Colonic mucosa (tissue), 4 donors: Measurements from ENCODE around the gene C17orf114.

Source experiments
- DNase-seq: peaks from one replicate; pipeline ENCODE4 v3.0.0-alpha.2; 2020
- H3K27ac ChIP-seq: fragments of 200-600 bp; one replicate; pipeline ENCODE4 v1.8.0; 2021
- H3K27me3 ChIP-seq: fragments of 200-600 bp; one replicate; pipeline ENCODE4 v1.8.0; 2021
- H3K36me3 ChIP-seq: fragments of 200-600 bp; one replicate; pipeline ENCODE4 v1.8.0; 2021
- H3K4me1 ChIP-seq: fragments of 200-600 bp; one replicate; pipeline ENCODE4 v1.8.0; 2021; ENCODE audit warnings: mild to moderate bottlenecking
- H3K4me3 ChIP-seq: fragments of 200-600 bp; one replicate; pipeline ENCODE4 v1.8.0; 2021
- H3K9ac ChIP-seq, 2 donors: one replicate each; pipeline ENCODE4 v1.7.0; 2013; ENCODE audit warnings: control low read depth in 2 of 2, low read depth in 2 of 2, low read length in 2 of 2
- H3K9me3 ChIP-seq: fragments of 200-600 bp; one replicate; pipeline ENCODE4 v1.8.0; 2021
- intact Hi-C: fragments of 100-400 bp; cut with DNase I; formaldehyde crosslinking; loops from one replicate; pipeline ENCODE4 v1.14.1; 2022
- TF ChIP-seq, protein P1 (sequence below): fragments of 200-600 bp; IDR thresholded peaks from one replicate; pipeline ENCODE4 v1.8.0; 2022; ENCODE audit warnings: antibody characterized with exemption, mild to moderate bottlenecking
- donor health status: healthy.
- donor health status: DM: no; HTN: no; CAD: no.
- donor health status: DM: no; HTN: no; CAD: no.

The C17orf114 gene

DNA sequence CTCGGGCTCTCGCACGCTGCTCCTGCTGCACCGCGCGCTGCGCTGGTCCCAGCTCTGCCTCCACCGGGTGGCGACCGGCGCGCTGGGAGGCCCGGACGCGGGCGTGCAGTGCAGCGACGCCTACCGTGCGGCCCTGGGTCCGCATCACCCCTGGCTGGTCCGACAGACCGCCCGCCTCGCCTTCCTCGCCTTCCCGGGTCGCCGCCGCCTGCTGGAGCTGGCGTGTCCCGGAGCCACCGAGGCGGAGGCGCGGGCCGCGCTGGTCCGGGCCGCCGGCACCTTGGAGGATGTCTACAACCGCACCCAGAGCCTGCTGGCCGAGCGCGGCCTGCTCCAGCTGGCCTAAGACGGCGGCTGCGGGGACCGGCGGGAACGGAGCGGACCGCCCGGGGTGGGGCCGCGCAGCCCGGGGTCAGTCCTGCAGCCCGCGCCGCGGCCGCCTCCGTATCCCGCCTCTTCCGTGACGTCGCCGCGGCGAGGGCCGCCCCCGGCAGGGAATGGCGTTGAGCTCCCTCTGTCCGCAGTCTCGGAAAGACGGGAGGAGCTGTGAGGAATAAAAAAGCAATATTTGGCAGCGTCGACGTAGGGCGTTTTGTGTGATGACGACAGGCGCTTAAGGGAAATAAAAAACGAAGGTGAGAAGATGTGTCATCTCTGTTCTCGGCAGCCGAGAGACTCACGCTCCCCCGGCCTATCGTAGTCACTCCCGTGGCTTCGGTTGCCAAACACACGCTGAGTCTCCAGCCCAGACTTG, 12.0 kb downstream of the C17orf114 start:
- no peaks in the 10 kb centered on the region for H3K4me1 ChIP-seq
- TF ChIP-seq, protein P1, sequence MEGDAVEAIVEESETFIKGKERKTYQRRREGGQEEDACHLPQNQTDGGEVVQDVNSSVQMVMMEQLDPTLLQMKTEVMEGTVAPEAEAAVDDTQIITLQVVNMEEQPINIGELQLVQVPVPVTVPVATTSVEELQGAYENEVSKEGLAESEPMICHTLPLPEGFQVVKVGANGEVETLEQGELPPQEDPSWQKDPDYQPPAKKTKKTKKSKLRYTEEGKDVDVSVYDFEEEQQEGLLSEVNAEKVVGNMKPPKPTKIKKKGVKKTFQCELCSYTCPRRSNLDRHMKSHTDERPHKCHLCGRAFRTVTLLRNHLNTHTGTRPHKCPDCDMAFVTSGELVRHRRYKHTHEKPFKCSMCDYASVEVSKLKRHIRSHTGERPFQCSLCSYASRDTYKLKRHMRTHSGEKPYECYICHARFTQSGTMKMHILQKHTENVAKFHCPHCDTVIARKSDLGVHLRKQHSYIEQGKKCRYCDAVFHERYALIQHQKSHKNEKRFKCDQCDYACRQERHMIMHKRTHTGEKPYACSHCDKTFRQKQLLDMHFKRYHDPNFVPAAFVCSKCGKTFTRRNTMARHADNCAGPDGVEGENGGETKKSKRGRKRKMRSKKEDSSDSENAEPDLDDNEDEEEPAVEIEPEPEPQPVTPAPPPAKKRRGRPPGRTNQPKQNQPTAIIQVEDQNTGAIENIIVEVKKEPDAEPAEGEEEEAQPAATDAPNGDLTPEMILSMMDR, result peak; percentile 74
- intact Hi-C loops, result loop anchor here (2.0 to 5.0 kb wide), 2 partner anchors 58 to 99 kb away; partner anchors contain the start of gene MED11
- H3K9me3 ChIP-seq, result no peaks in the 10 kb centered on the region
- H3K27ac ChIP-seq, result peak overlapping the region; percentile 94
- peak overlapping the region; percentile 58 for H3K4me3 ChIP-seq
- DNase-seq, result peak; percentile 92
- H3K36me3 ChIP-seq, result no peaks in the 10 kb centered on the region
- H3K27me3 ChIP-seq, result peaks cover 5% of the 10 kb centered on the region
- H3K9ac ChIP-seq, result peak overlapping the region; percentile 77 to 82

DNA sequence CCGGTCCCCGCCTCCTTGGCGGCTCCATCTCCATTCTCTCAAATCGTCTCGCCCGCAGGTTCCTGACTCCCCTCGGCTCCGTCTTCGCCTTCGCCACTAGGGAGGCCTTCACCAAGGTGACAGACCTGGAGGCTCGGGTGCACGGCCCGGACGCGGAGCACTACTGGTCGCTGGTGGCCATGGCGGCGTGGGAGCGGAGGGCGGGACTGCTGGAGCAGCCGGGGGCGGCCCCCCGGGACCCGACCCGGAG, 12.5 kb downstream of the C17orf114 start:
- H3K9me3 ChIP-seq, result no peaks in the 10 kb centered on the region
- peak overlapping the region; percentile 58 for H3K4me3 ChIP-seq
- no peaks in the 10 kb centered on the region for H3K4me1 ChIP-seq
- no peak for DNase-seq
- peak overlapping the region; percentile 94 for H3K27ac ChIP-seq
- TF ChIP-seq, protein P1, result no peak
- H3K27me3 ChIP-seq, result peaks cover 5% of the 10 kb centered on the region
- no peaks in the 10 kb centered on the region for H3K36me3 ChIP-seq
- intact Hi-C loops, result loop anchor here (2.0 to 5.0 kb wide), 2 partner anchors 57 to 99 kb away; partner anchors contain the start of gene MED11
- peak overlapping the region; percentile 77 to 82 for H3K9ac ChIP-seq

DNA sequence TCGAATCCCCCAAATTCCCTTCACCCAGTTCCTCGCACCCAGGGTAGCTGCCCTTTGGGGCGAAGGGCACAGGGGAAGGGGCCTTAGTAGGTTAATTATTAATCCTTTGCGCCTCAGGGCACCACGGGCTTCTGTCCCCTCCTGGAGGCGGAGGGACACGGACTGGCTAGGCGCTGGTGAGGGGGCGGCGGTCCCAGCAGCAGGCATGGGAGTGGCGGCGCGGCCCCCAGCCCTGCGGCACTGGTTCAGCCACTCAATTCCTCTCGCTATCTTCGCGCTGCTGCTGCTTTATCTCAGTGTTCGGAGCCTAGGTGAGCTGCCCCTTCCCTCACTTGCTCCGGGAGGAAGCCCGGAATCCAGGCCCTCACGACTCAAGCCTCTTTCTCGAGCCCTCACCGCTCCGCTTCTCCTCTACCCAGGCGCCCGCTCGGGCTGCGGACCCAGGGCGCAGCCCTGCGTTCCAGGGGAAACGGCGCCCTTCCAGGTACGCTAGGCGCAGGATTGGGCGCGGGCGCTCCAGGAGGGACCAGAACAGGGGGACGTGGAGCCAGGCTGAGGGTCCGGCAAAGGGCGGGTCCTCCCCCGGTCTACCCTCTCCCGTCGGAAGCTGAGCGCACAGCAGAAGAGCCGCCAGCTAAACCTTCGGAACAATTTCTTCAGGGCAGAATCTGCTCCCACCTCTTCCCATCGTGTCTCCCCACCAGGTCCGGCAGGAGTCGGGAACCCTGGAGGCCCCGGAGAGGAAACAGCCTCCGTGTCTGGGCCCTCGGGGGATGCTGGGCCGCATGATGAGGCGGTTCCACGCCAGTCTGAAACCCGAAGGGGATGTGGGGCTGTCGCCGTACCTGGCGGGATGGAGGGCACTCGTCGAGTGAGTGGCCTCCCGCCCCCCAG, 13.1 kb downstream of the C17orf114 start, which contains the start of gene GLTPD2:
GLTPD2 (plus strand) TSS at position 158 of the 894 bp plus-strand sequence; CDS start at position 206, 48 bp downstream.
- Histone ChIP-seq H3K36me3 (no peaks in the 10 kb centered on the region), H3K9me3 (no peaks in the 10 kb centered on the region), H3K4me1 (no peaks in the 10 kb centered on the region), H3K4me3 (peak within 1 kb of the TSS; percentile 58), H3K9ac (peak within 1 kb of the TSS; percentile 77 to 82), H3K27ac (peak within 1 kb of the TSS; percentile 94), H3K27me3 (peaks cover 5% of the 10 kb centered on the region)
- intact Hi-C loops, result loop anchor here (2.0 to 5.0 kb wide), 2 partner anchors 57 to 100 kb away; partner anchors contain the start of gene MED11
- TF ChIP-seq, protein P1, result no peak
- no peak for DNase-seq

DNA sequence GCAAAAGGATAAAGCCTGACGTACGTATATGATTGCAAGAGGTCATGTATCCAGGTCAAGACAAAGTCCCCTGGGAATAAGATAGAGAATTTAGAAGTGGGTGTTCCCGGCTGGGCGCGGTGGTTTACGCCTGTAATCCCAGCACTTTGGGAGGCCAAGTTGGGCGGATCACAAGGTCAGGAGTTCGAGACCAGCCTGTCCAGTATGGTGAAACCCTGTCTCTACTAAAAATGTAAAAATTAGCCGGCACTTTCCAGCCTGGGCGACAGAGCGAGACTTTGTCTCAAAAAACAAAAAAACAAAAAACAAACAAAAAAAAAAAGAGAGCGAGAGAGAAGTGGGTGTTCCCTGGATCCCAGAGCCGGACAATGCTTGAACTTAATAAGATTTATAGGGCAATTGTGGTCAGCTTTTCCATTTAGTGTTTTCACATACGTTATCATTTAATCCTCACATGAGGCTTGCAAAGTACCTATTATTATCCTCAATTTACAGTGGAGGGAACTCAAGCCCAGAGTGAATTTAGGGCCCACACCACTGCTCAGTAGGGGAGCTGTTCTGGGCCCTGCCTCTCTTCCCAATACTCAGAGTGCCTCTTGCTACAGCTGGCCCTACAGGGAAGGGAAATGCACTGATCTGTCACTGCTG, 13.8 kb downstream of the C17orf114 start:
- intact Hi-C loops, result loop anchor here (2.0 to 5.0 kb wide), 2 partner anchors 56 to 101 kb away; partner anchors contain the start of gene MED11
- no peak overlapping the region for H3K4me3 ChIP-seq
- TF ChIP-seq, protein P1, result no peak
- H3K27ac ChIP-seq, result no peak overlapping the region
- H3K9ac ChIP-seq, result peak overlapping the region; percentile 77 to 82
- no peak for DNase-seq
- no peaks in the 10 kb centered on the region for H3K36me3 ChIP-seq
- no peaks in the 10 kb centered on the region for H3K4me1 ChIP-seq
- H3K27me3 ChIP-seq, result peaks cover 5% of the 10 kb centered on the region
- H3K9me3 ChIP-seq, result no peaks in the 10 kb centered on the region

DNA sequence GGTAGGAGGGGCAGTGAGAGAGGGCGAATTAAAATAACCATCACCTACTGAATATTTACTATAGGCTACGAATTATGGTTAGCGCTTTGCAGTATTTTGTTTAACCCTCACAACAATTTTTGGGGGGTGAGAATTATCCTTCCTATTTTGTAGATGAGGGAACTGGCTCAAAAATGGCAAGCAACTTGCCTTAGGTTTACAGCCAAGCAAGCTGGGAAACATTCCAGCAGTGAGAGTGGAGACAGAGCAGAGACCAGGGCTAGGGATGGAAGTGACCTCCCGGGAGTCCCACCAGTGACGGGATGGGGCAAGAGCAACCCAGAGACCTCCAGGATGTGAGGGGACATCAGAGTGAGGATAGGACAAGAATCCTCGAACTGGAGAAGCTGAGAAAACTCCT, 15.6 kb downstream of the C17orf114 start:
- Histone ChIP-seq H3K9me3 (no peaks in the 10 kb centered on the region), H3K4me3 (no peak overlapping the region), H3K27ac (no peak overlapping the region), H3K4me1 (no peaks in the 10 kb centered on the region), H3K36me3 (no peaks in the 10 kb centered on the region), H3K27me3 (peaks cover 5% of the 10 kb centered on the region), H3K9ac (peak overlapping the region in 1 of 2 donors; percentile 58)
- DNase-seq, result no peak
- TF ChIP-seq, protein P1, result no peak
- intact Hi-C loops, result loop anchor here (5.0 kb wide), 1 partner anchor 54 kb away; the partner anchor contains the start of gene MED11
